Adipocyte (in vitro differentiated cells): ENCODE results near the gene DLG2.

Experiments
- DNase-seq: peaks from one replicate; pipeline ENCODE4 v3.0.0-alpha.2; 2015; ENCODE audit warnings: low read depth
- H3K27me3 ChIP-seq: replicated peaks from 2 replicates; pipeline ENCODE4 v1.7.0; 2013; ENCODE audit warnings: mild to moderate bottlenecking, low read length, moderate library complexity; ENCODE audit not compliant: control insufficient read depth, insufficient read depth
- H3K36me3 ChIP-seq: 2 replicates; pipeline ENCODE4 v1.7.0; 2013; ENCODE audit warnings: low read length, mild to moderate bottlenecking, moderate library complexity; ENCODE audit not compliant: control insufficient read depth, insufficient read depth, severe bottlenecking
- H3K4me1 ChIP-seq: 2 replicates; pipeline ENCODE4 v1.7.0; 2013; ENCODE audit warnings: mild to moderate bottlenecking, low read length, moderate library complexity; ENCODE audit not compliant: control insufficient read depth, insufficient read depth
- H3K4me3 ChIP-seq: 2 replicates; pipeline ENCODE4 v1.7.0; 2013; ENCODE audit warnings: mild to moderate bottlenecking, low read length, moderate library complexity
- H3K9ac ChIP-seq: 2 replicates; pipeline ENCODE4 v1.7.0; 2013; ENCODE audit warnings: mild to moderate bottlenecking, low read length, moderate library complexity
- H3K9me3 ChIP-seq: 2 replicates; pipeline ENCODE4 v1.7.0; 2013; ENCODE audit warnings: mild to moderate bottlenecking, low read length, moderate library complexity; ENCODE audit not compliant: control insufficient read depth

The DLG2 gene

GRCh38 chr11:84396521-84396920 is 1230.6 kb downstream of the DLG2 start:
- Histone ChIP-seq H3K27me3 (no peaks in the 10 kb centered on the region), H3K4me1 (peaks cover 29% of the 10 kb centered on the region), H3K4me3 (no peak overlapping the region), H3K36me3 (no peaks in the 10 kb centered on the region), H3K9me3 (no peaks in the 10 kb centered on the region), H3K9ac (no peak overlapping the region)
- DNase-seq: no peak

- no peak overlapping the region for H3K4me3 ChIP-seq
These were observed 1236.6 kb downstream of the DLG2 start for GRCh38 chr11:84390441-84391078.

GRCh38 chr11:84389696-84390095 is 1237.4 kb downstream of the DLG2 start:
- Histone ChIP-seq H3K36me3 (no peaks in the 10 kb centered on the region), H3K9ac (no peak overlapping the region), H3K4me1 (peaks cover 5% of the 10 kb centered on the region), H3K4me3 (no peak overlapping the region), H3K27me3 (no peaks in the 10 kb centered on the region), H3K9me3 (no peaks in the 10 kb centered on the region)
- DNase-seq: no peak

More at GRCh38 chr11:84390441-84391078, 1236.6 kb downstream of the DLG2 start:
- Histone ChIP-seq H3K36me3 (no peaks in the 10 kb centered on the region), H3K9me3 (no peaks in the 10 kb centered on the region), H3K9ac (no peak overlapping the region), H3K27me3 (no peaks in the 10 kb centered on the region), H3K4me1 (peaks cover 5% of the 10 kb centered on the region)
- no peak for DNase-seq

- no peaks in the 10 kb centered on the region for H3K27me3 ChIP-seq
- no peaks in the 10 kb centered on the region for H3K36me3 ChIP-seq
- no peak overlapping the region for H3K9ac ChIP-seq
- H3K9me3 ChIP-seq: no peaks in the 10 kb centered on the region
- peaks cover under 1% of the 10 kb centered on the region for H3K4me1 ChIP-seq
- peak; percentile 73 for DNase-seq
- H3K4me3 ChIP-seq: no peak overlapping the region
These were observed 1242.4 kb downstream of the DLG2 start for GRCh38 chr11:84384731-84385130.

GRCh38 chr11:84383576-84383975 is 1243.6 kb downstream of the DLG2 start:
- no peaks in the 10 kb centered on the region for H3K36me3 ChIP-seq
- H3K9ac ChIP-seq: no peak overlapping the region
- no peaks in the 10 kb centered on the region for H3K9me3 ChIP-seq
- H3K27me3 ChIP-seq: no peaks in the 10 kb centered on the region
- H3K4me1 ChIP-seq: no peaks in the 10 kb centered on the region
- no peak for DNase-seq
- H3K4me3 ChIP-seq: no peak overlapping the region

GRCh38 chr11:84381666-84382065 is 1245.5 kb downstream of the DLG2 start:
- H3K9me3 ChIP-seq: no peaks in the 10 kb centered on the region
- no peak for DNase-seq

GRCh38 chr11:84372381-84372950 is 1254.7 kb downstream of the DLG2 start:
- H3K27me3 ChIP-seq: no peaks in the 10 kb centered on the region
- no peaks in the 10 kb centered on the region for H3K36me3 ChIP-seq
- no peak overlapping the region for H3K9ac ChIP-seq
- H3K9me3 ChIP-seq: no peaks in the 10 kb centered on the region
- H3K4me3 ChIP-seq: no peak overlapping the region
- DNase-seq: no peak
- no peaks in the 10 kb centered on the region for H3K4me1 ChIP-seq

More at GRCh38 chr11:84381666-84382065, 1245.5 kb downstream of the DLG2 start:
- no peak overlapping the region for H3K9ac ChIP-seq
- H3K27me3 ChIP-seq: no peaks in the 10 kb centered on the region
- no peak overlapping the region for H3K4me3 ChIP-seq
- no peaks in the 10 kb centered on the region for H3K36me3 ChIP-seq
- H3K4me1 ChIP-seq: no peaks in the 10 kb centered on the region

GRCh38 chr11:84358034-84358433 is 1269.1 kb downstream of the DLG2 start:
- Histone ChIP-seq H3K36me3 (no peaks in the 10 kb centered on the region), H3K9me3 (no peaks in the 10 kb centered on the region), H3K4me3 (no peak overlapping the region), H3K4me1 (peaks cover 3% of the 10 kb centered on the region), H3K9ac (no peak overlapping the region), H3K27me3 (no peaks in the 10 kb centered on the region)
- DNase-seq: no peak

GRCh38 chr11:84355911-84356310 is 1271.2 kb downstream of the DLG2 start:
- peaks cover 3% of the 10 kb centered on the region for H3K4me1 ChIP-seq
- DNase-seq: no peak
- H3K27me3 ChIP-seq: no peaks in the 10 kb centered on the region
- H3K9me3 ChIP-seq: no peaks in the 10 kb centered on the region
- H3K4me3 ChIP-seq: no peak overlapping the region
- no peak overlapping the region for H3K9ac ChIP-seq
- H3K36me3 ChIP-seq: no peaks in the 10 kb centered on the region

- Histone ChIP-seq H3K4me3 (peak overlapping the region; percentile 48), H3K9ac (no peak overlapping the region), H3K27me3 (no peaks in the 10 kb centered on the region), H3K36me3 (no peaks in the 10 kb centered on the region), H3K4me1 (peaks cover 12% of the 10 kb centered on the region), H3K9me3 (no peaks in the 10 kb centered on the region)
- no peak for DNase-seq
These were observed 1281.5 kb downstream of the DLG2 start for GRCh38 chr11:84345597-84345996.

GRCh38 chr11:84345027-84345426 is 1282.1 kb downstream of the DLG2 start:
- H3K27me3 ChIP-seq: no peaks in the 10 kb centered on the region
- no peaks in the 10 kb centered on the region for H3K9me3 ChIP-seq
- H3K4me1 ChIP-seq: peaks cover 12% of the 10 kb centered on the region
- peak overlapping the region; percentile 48 for H3K4me3 ChIP-seq
- H3K9ac ChIP-seq: no peak overlapping the region
- DNase-seq: no peak
- no peaks in the 10 kb centered on the region for H3K36me3 ChIP-seq

GRCh38 chr11:84339796-84340195 is 1287.3 kb downstream of the DLG2 start:
- Histone ChIP-seq H3K4me3 (no peak overlapping the region), H3K4me1 (peaks cover 2% of the 10 kb centered on the region), H3K9ac (no peak overlapping the region), H3K9me3 (no peaks in the 10 kb centered on the region), H3K36me3 (no peaks in the 10 kb centered on the region), H3K27me3 (no peaks in the 10 kb centered on the region)
- no peak for DNase-seq
